Measurements from ENCODE around the gene PTPRJ. TPM values are rescaled to one million over a fixed set of nuclear protein-coding genes. Genes with fewer than 3 reads are reported as not detected.

Gene PTPRJ
- total and polyA plus RNA-seq, 2 donors (not counting 3 experiments of a cell fraction or from before 2014, with no cell fraction given) = 3.1 to 7.7 TPM

- FAIRE-seq (no peak), DNase-seq (ENCODE audit: low read depth, low spot score) (no peak)
- Histone ChIP-seq H2AFZ (ENCODE audit: low read depth, low read length) (no peak overlapping the region), H3K4me2 (ENCODE audit: insufficient read depth, low read length) (no peak overlapping the region), H4K20me1 (replicated peaks; ENCODE audit: control insufficient read depth, extremely low read depth, insufficient read depth, low read length) (no peaks in the 10 kb centered on the region), H3K9ac (replicated peaks; ENCODE audit: extremely low read depth, insufficient read depth, low read length) (no peak overlapping the region), H3K4me1 (ENCODE audit: control insufficient read depth, extremely low read depth, insufficient read depth, low read length) (no peaks in the 10 kb centered on the region), H3K9me1 (replicated peaks; ENCODE audit: control insufficient read depth, extremely low read depth, insufficient read depth, low read length) (no peaks in the 10 kb centered on the region), H3K79me2 (ENCODE audit: control insufficient read depth, insufficient read depth, low read length) (no peaks in the 10 kb centered on the region), H3K4me3 (replicated peaks in 1 of 3; ENCODE audit: insufficient read depth in 1 of 3, low read depth in 1 of 3, low read length in 3 of 3) (no peak overlapping the region), H3K27ac (ENCODE audit: insufficient read depth, low read depth, low read length) (no peak overlapping the region), H3K27me3 (ENCODE audit: control insufficient read depth in 2 of 2, insufficient read depth in 2 of 2, low read length in 2 of 2) (no peaks in the 10 kb centered on the region), H3K9me3 (replicated peaks; ENCODE audit: control insufficient read depth, insufficient read depth, low read length) (no peaks in the 10 kb centered on the region), H3K36me3 (ENCODE audit: control insufficient read depth in 2 of 2, extremely low read depth in 1 of 2, insufficient read depth in 2 of 2, low read length in 2 of 2) (no peaks in the 10 kb centered on the region)
- ChIA-PET CTCF (interaction anchor here (0.6 to 1.6 kb wide), 2 partner anchors 20 to 792 kb away, joined by 4 to 5 read pairs; no protein-coding TSS in a partner anchor), POLR2A (no interaction called here)
- no TSS peak for BruUV-seq (replicated peaks)
- dilution Hi-C loops (cut with MboI; ENCODE audit: extremely low pct_ligation_motif_present, low sequenced_read_pairs) (no loop called here), intact Hi-C loops (cut with micrococcal nuclease) (no loop called here)
- TF ChIP-seq JUN (IDR thresholded peaks at IDR 0.05; ENCODE audit: borderline replicate concordance, insufficient read depth, insufficient read length, low read depth) = no peak
- TF ChIP-seq MAX (IDR thresholded peaks at IDR 0.05; ENCODE audit: insufficient read depth, insufficient read length) = no peak
- no peak for TF ChIP-seq POLR2A (IDR thresholded peaks at IDR 0.05; ENCODE audit: low read depth, low read length)
- no peak for TF ChIP-seq GATA2 (IDR thresholded peaks at IDR 0.05; ENCODE audit: insufficient read depth, insufficient read length, low read depth, low read length)
- TF ChIP-seq FOS (IDR thresholded peaks at IDR 0.05; ENCODE audit: borderline replicate concordance, insufficient read depth, low read length) = no peak
- TF ChIP-seq EZH2 (IDR thresholded peaks at IDR 0.05; ENCODE audit: borderline replicate concordance, low read depth, low read length, severe bottlenecking) = no peak
- no peak for TF ChIP-seq POLR2AphosphoS5 (IDR thresholded peaks at IDR 0.05; ENCODE audit: insufficient read depth, low read depth, low read length)
- no peak for TF ChIP-seq MYC (IDR thresholded peaks at IDR 0.05; ENCODE audit: low read depth, low read length)
- no peak for TF ChIP-seq CTCF (IDR thresholded peaks at IDR 0.05; ENCODE audit: extremely low read depth in 1 of 2, insufficient read depth in 1 of 2, low read depth in 1 of 2, low read length in 2 of 2)
These were observed 18.0 kb downstream of the PTPRJ start for GRCh38 chr11:47998345-47998732.

Measured in endothelial cell of umbilical vein (primary cell).